ENCODE results near the gene EBLN2. TPM values are rescaled to one million over a fixed set of nuclear protein-coding genes. Genes with fewer than 3 reads are reported as not detected.

EBLN2 gene
- total and polyA plus RNA-seq, 2 donors from 2014 or later = 0.24 to 4.5 TPM

DNA sequence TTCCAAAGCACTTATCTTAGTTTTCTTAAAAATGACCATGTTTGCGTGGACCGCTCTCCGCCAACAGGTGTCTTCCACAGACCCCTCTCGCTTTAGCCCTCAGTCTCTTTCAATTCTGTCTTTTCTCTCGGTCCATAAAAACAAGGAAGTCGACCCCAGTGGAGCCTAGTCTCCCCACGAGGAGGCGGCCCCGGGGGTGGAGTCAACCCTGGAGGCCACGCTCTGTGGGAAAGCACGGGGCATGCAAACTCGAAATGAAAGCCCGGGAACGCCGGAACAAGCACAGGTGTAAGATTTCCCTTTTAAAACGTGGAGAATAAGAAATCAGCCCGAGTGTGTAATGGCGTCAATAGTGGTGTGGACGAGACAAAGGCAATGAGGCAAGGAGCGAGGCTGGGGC lies 49.1 kb downstream of the EBLN2 start:
- no peak overlapping the region for H3K9ac ChIP-seq (ENCODE audit: low read length in 3 of 3)
- H3K4me3 ChIP-seq (ENCODE audit: low read length in 3 of 3) = no peak overlapping the region
- H3K27ac ChIP-seq (ENCODE audit: low read depth in 2 of 2, low read length in 2 of 2) = no peak overlapping the region
- FAIRE-seq (peak; percentile 39), DNase-seq (no peak)
- no peaks in the 10 kb centered on the region for H3K9me3 ChIP-seq (ENCODE audit: control insufficient read depth in 2 of 3, insufficient read depth in 1 of 3, low read length in 3 of 3)
- H3K36me3 ChIP-seq (ENCODE audit: control insufficient read depth in 2 of 3, insufficient read depth in 3 of 3, low read length in 3 of 3) = no peaks in the 10 kb centered on the region
- no peaks in the 10 kb centered on the region for H3K27me3 ChIP-seq (ENCODE audit: control insufficient read depth, insufficient read depth, low read length)
- intact Hi-C loops (cut with DNase I) = no loop called here
- H3K4me1 ChIP-seq (ENCODE audit: control insufficient read depth in 2 of 3, insufficient read depth in 2 of 3, low read depth in 1 of 3, low read length in 3 of 3) = no peaks in the 10 kb centered on the region
- TF ChIP-seq CTCF (IDR thresholded peaks at IDR 0.05; ENCODE audit: borderline replicate concordance, extremely low read depth, insufficient read depth) = no peak

Other genes with a start within 250 kb of the EBLN2 start
- gene SHQ1, start 213.2 kb upstream of the EBLN2 start, total RNA-seq = 23.1 TPM
- 8.1 TPM for gene SHQ1, start 213.2 kb upstream of the EBLN2 start, polyA plus RNA-seq (ENCODE audit: insufficient read depth, low read depth, low replicate concordance)
- 3.8 TPM for gene GXYLT2, start 173.6 kb upstream of the EBLN2 start, total RNA-seq
- gene GXYLT2, start 173.6 kb upstream of the EBLN2 start, polyA plus RNA-seq (ENCODE audit: insufficient read depth, low read depth, low replicate concordance) = 0.39 TPM
- 72.0 TPM for gene PPP4R2, start 64.8 kb upstream of the EBLN2 start, total RNA-seq
- gene PPP4R2, start 64.8 kb upstream of the EBLN2 start, polyA plus RNA-seq (ENCODE audit: insufficient read depth, low read depth, low replicate concordance) = 14.5 TPM